Esophagus muscularis mucosa (tissue), 4 donors: ENCODE data around the gene MSH2.

Experiments
- CTCF ChIP-seq, 3 experiments: fragments of 200-600 bp in 2 of 3; fragments of 450-650 bp in 1 of 3; sonication (generic) in 2 of 3; IDR thresholded peaks; one replicate each; pipeline ENCODE4 v1.5.1; 2017 to 2019; ENCODE audit warnings: antibody characterized with exemption in 3 of 3, mild to moderate bottlenecking in 2 of 3, moderate library complexity in 1 of 3
- EP300 ChIP-seq: sonication (generic); formaldehyde crosslinking; IDR thresholded peaks from one replicate; pipeline ENCODE4 v1.6.1; 2017; ENCODE audit warnings: antibody characterized with exemption
- POLR2AphosphoS5 ChIP-seq, 2 donors: sonication (generic); formaldehyde crosslinking; IDR thresholded peaks; one replicate each; pipeline ENCODE4 v1.6.1; 2017; ENCODE audit warnings: antibody characterized with exemption in 2 of 2

GRCh38 chr2:47488870-47489584, 86.1 kb downstream of the MSH2 start:
- TF ChIP-seq CTCF (IDR thresholded peaks at IDR 0.05) (no peak), POLR2AphosphoS5 (IDR thresholded peaks at IDR 0.05) (no peak), EP300 (no peak)
